ENCODE measurements around the gene C22orf42.
"Not testable (repeated sequence)": the region's sequence is repeated elsewhere in the genome, so short reads cannot be mapped to it uniquely, and the experiment has no call there.

C22orf42 gene, protein sequence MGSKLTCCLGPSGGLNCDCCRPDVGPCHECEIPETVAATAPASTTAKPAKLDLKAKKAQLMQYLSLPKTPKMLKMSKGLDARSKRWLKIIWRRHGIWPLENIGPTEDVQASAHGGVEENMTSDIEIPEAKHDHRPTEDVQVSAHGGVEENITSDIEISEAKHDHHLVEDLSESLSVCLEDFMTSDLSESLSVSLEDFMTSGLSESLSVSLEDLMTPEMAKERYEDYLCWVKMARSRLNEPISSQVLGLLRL

DNA sequence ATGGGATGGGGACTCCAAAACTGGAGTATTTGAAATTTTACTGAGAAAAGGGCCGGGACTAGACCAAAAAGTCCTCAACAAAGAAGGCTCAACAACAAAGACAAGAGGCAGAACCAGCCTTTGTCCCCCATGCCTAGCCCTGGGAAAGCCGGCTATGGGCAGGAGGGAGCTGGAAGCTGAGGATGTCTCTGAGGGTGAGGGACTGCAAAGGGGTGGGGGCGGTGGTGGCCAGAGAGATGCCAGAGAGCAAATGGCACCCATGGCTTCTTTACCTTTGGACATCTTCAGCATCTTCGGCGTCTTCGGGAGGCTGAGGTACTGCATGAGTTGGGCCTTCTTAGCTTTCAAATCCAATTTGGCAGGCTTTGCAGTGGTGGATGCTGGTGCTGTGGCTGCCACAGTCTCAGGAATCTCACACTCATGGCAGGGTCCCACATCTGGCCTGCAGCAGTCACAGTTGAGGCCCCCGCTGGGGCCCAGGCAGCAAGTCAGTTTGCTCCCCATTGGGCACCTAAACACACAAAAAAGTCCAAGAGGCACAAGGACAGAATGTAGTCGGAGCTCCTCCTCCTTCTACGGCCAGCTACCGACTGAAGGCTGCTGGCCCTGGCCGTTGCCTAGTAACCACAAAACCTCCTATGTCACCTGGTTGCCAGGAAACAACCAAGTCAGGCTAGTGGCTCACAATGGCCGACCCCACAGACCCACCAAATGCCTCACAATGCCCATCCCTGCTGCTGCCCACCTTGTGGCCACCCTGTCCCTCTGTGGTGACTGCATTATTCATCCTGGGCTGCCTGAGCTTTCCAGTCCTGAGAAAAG lies at the start of gene C22orf42:
TSS of gene C22orf42 (minus strand) at position 592 of the 822 bp plus-strand sequence. CDS start at position 504, 88 bp downstream.
- no peak for DNase-seq (ENCODE audit: low read depth)

DNA sequence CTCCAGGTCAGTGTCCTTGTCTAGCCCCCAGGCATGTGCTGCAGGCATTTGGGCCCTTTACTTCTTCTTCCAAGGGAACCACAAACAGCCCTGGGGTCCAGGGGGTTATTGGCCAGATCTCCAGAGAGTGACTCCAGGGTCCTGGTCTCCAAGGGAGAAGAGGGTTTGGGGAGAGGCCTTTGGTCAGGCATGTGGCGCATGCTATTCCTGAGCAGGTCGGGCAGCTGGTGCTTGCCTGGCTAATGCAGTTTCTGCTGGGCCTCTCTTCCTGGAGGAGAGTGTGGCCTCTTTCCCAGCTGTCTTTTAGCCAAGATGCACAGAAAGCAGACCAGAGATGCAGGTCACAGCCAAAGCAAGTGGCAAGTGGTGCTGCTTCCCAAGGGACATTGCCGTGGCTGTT lies 49.6 kb upstream of the C22orf42 start:
- DNase-seq (ENCODE audit: low read depth): no peak

DNA sequence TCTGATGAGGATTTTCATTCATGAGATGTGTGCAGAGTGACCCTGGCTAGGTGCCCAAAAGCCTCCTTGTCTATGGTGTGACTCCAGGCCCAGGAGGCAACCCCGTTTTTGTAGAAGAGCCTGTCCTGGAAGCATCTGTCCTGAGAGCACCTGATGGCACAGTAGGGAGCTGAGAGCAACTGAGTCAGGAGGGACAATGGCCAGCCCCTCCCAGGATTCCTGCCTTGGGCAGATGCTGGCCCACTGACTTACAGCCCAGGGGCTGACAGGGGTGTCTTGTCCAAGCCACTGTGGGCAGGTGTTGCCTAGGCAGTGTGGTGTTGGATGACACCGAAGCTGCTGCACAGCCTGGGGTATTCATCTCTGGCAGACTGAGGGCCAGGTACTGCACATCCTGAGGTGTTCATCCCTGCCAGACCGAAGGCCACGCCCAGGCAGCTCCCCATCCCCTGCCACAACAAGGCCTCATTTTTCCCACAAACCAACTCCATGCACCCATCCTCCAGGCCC lies 48.9 kb upstream of the C22orf42 start:
- no peak for DNase-seq (ENCODE audit: low read depth)

DNA sequence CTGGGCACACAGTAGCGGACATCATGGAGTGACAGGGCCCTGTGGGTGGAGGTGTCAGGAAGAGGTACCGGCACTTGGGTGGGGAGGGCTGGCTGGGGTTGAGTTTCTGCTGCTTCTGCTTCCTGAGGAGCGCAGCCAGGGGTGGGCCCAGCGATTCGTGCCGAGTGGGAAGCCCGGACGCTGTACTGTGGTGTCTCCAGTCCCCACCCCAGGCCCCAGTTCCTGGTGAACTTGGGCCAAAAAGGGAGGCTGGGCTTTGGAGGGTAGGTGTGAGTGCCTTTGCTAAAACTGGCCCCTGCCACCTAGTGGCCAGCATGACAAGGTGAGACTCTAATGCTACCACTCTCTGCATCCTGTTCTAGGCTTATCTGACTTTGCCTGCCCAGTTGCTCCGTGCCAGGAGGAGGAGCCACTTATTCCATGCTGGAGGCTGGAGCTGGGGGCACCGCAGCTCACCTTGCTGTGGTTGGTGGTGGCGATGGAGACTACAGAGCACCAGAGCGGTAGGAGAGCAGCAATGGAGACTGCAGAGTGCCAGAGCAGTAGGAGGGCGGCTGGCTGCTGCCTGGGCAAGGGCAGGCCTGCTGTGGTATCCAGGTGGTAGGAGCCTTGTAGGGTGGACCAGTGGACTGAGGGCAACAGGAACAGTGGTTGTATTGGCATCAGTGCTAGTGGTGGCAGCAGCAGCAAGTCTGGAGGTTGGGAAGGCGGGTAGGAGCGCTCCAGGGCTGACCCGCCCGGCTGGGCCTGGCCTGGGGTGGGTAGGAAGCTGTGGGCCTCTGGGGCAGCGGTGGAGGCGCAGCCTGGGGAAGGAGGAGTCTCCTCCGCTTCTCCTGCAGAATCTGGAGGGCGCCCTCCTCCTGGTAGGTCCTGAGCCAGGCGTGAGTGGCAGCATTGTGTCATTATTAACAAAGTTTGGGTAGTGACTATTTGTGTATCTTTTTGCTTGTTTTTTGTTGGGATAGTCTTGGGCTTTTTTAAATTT lies 48.0 kb upstream of the C22orf42 start:
- DNase-seq (ENCODE audit: low read depth): no peak

DNA sequence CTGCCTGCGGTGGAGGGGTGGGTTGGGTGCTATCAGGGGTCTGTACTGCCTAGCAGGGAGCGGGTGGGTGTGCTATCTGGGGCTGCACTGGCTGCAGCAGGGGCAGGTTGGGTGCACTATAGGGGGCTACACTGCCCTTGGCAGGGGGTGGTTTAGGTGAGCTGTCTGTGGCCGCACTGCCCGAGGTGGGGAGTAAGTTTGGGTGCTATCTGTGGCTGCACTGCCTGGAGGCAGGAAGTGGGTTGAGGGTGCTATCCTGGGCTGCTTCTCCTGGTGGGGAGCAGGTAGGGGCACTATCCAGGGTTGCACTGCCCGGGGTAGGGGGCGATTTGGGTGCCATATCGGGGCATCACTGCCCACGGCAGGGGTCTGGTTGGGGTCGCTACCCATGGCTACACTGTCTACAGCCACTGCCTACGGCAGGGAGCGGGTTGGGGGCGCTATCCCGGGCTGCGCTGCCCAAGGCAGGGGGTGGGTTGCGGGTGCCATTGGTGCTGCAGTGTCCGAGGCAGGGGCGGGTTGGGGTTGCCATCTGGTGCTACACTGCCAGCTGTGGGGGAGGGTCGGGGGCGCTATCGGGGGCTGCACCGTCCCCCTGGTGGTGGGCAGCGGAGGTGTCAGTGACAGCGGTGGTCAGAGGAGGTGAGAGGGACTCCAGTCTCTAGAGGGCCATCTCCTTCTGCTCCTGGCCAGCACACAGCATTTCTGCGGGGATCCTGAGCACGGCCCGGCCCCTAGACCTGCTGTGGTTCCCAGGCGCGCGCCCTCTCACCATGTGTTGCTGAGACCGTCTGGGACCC lies 47.1 kb upstream of the C22orf42 start:
- DNase-seq (ENCODE audit: low read depth): no peak

DNA sequence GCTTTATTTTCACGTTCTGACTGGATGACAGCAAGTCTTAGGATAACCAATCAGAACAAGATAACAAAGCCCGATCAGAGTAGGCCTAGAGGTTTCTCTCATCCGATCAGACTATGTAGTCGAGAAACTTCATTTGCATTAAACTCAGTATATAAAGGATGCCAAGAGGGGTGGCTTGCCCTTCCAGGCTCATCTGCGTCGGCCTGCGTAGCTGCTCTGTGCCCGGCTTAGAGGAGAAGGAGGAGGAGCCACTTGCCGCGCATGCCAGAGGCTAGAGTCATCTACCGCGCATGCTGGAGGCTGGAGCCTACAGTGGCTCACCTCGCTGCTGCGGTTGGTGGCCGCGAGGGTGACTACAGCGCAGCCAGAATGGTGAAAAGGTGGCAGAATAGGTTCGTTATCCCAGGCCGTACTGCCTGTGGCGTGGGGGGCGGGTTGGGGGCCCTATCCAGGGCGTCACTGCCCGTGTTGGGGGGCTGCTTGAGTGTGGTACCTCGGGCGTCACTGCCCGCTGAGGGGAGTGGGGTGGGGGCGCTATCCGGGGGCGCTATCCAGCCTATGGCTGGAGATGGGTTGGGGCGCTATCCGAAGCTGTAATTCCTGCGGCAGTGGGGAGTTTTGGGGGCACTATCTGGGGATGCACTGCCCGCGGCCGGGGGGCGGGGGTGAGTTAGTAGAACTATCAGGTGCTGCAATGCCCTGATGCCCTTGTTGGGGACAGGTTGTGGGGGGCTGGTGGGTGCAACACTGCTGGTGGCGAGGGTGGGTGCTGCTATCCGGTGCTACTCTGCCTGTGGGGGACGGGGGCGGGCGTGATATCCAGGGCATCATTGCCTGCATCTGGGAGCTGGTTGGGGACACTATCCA lies 46.0 kb upstream of the C22orf42 start, which contains the start of gene RFPL2:
TSS of gene RFPL2 (minus strand) at position 218 of the 867 bp plus-strand sequence. CDS start 2,622 bp downstream, outside the sequence.
- DNase-seq (ENCODE audit: low read depth): no peak

DNA sequence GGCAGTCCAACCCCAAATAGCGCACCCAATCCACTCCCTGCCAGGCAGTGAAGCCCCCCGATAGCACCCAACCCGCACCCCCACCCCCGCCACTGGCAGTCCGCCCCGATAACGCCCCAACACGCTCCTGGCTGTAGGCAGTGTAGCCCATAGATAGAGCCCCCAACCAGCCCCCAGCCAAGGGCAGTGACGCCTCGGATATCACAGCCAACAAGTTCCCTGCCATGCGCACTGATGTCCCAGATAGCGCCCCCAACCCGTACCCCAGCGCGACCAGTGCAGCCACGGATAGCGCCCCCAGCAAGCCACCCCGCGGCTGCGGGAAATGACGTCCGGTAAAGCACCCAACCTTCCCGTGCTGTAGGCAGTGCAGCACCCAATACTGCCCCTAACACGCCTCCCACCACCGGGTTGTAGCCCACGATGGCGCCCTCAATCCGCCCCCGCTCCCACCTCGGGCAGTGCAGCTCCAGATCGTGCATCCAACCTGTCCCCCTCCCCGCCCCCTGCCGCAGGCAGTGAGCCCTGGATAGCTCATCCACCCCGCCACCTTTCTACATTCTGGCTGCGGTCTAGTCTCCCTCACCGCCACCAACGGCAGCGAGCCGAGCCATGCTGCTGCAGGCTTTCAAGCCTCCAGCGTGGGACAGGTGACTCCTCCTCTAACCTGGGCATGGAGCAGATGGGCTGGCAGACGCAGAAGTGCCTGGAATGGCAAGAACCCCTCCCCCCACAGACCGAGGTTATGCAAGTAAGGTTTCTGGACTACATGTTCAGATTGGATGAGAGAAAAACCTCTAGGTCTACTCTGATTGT lies 45.1 kb upstream of the C22orf42 start:
- DNase-seq (ENCODE audit: low read depth): no peak

DNA sequence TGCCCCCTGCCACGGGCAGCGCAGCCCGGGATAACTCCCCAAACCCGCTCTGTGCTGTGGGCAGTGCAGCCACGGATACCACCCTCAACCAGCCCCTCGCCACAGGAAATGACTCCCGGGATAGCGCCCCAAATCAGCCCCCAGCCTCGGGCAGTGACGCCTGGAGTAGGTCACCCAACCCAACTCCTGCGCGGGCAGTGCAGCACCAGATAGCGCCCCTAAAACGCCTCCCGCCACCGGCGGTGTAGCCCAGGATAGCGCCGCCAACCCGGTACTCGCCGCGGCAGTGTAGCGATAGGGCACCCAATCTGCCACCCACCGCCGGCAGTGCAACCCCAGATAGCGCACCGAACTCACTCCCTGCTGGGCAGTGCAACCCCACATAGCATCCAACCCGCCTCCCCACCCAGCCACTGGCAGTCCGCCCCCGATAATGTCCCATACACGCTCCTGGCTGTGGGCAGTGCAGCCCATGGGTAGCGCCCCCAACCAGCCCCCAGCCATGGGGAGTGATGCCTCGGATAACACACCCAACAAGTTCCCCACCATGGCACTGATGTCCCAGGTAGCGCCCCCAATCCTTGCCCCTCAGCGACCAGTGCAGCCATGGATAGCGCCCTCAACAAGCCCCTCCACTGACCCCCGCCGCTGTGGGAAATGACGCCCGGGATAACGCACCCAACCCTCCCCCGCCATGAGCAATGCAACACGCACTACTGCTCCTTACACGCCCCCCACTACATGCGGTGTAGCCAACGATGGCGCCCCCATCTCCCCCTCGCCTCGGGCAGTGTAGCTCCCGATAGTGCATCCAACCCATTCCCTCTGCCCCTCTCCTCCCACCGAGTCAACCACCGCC lies 44.3 kb upstream of the C22orf42 start:
- no peak for DNase-seq (ENCODE audit: low read depth)

DNA sequence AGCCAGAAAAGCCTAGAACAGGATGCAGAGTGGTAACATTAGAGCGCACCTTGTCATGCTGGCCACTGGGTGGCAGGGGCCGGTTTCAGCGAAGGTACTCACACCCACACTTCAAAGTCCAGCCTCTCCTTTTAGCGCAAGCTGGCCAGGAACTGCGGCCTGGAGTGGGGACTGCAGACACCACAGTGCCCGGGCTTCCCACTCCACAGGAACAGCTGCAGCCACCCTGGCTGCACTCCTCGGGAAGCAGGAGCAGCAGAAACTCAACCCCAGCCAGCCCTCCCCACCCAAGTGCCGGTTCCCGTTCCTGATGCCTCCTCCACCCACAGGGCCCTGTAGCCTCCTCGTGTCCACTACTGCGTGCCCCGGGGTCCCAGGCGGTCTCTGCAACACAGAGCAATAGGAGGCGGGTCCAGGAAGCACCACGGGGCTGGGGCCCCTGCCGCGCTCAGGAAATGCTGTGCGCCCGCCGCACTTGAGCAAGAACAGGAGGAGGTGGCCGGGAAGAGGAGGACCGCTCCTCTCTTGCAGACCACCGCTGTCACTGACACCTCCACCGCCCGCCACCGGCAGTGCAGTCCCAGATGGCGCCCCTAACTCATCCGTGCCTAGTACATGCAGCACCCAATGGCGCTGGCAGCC lies 43.6 kb upstream of the C22orf42 start:
- no peak for DNase-seq (ENCODE audit: low read depth)

DNA sequence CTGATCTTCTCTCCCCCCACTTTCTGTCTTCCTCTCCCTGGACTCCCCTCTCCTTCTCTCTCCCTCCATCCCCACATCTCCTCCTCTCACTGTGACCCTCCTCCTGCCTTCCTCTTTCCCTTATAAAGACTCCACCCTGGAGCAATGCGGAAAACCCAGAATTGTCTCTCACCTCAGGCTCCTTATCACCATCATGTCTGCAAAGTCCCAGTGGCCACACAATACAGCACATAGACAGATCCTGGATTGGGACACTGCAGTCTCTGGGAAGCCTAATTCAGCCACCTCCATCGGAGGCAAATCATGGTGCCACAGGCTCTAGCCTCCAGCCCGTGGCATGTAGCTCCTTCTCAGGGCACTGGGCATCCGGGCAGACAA lies 43.0 kb upstream of the C22orf42 start:
- no peak for DNase-seq (ENCODE audit: low read depth)

DNA sequence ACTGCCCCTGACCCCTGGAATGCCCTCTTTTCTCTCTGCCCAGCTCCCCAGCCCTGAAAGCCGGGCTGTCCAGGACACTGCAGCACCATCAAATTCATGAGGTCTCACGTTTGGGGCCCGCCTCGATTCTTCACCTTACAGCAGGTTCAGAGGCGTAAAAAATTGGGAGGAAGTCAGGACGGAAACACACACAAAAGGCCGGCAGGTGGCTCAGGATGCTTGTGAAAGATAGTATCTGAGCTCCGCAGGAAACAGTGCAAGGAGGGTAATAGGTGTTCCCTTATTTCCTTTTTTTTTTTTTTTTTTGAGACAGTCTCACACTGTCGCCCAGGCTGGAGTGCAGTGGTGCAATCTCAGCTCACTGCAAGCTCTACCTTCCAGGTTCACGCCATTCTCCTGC lies 41.6 kb upstream of the C22orf42 start:
- no peak for DNase-seq (ENCODE audit: low read depth)

DNA sequence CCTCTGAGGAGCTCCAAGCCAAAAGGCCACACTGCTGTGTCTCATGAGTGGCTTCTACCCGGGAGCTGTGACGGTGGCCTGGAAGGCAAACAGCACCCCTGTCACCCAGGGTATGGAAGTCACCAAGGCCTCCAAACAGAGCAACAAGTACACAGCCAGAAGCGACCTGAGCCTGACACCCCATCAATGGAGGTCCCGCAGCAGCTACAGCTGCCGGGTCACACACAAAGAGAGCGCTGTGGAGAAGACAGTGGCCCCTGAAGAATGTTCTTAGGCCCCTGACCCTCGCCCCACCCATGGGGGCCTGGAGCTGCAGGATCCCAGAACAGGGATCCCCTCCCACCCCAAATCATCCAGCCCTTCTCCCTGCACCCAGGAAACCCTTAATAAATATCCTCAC lies 40.9 kb upstream of the C22orf42 start:
- DNase-seq (ENCODE audit: low read depth): no peak

DNA sequence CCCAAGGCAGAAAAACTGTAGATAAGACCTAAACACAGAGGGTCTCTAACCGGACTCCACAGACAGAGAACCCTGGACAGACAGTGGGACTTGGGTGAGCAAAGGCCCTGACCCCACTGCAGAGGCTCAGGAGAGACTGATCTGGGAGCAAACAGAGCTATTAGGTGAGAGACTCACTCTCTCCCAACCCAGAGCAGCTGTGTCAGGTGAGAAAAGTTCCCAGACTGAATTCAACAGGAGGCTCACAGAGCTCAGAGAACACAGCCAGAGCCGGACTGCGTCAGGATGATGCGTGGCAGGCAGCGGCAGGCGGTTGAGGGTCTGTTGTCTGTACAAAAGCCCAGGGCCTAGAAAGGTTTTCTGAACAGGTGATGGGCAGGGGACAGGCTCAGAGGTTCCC lies 40.2 kb upstream of the C22orf42 start:
- DNase-seq (ENCODE audit: low read depth): no peak

DNA sequence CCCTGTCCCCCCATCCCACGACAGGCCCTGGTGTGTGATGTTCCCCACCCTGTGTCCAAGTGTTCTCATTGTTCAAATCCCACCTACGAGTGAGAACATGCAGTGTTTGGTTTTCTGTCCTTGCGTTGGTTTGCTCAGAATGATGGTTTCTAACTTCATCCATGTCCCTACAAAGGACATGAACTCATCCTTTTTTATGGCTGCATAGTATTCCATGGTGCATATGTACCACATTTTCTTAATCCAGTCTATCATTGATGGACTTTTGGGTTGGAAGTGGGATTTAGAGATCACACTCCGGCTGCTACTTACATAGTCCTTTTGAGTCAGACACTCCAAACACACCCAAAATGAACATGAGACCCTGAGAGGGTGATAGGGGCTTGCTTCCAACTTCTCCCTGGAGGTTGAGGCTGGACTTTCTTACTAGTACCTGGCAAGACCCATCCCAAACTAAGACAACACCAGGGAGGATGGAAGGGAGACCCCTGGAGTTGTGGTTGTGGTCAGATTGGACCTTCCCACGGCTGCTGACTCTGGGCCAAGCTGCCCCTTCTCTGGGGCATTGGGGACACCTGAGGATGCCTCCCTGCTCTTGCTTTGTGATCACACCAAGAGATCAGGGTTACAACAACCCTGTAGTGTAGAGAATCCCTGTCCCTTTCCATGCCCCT lies 38.6 kb upstream of the C22orf42 start:
- DNase-seq (ENCODE audit: low read depth): not testable (repeated sequence)

DNA sequence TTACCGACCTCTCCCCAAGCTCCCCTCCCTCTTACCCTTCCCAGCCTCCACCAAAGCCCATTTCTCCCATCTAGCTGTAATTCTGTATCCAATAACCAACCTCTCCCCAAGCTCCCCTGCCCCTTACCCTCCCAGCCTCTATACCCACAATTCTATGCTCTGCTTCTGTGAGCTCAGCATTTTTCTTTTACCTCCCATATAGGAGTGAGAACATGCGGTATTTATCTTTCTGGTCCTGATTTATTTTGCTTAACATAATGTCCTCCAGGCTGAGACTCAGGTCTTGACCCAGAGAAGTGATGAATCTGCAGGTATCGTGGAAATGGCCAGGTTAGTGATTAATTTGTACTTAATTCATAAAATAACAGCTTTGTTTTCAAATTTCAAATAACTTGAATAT lies 36.8 kb upstream of the C22orf42 start:
- not testable (repeated sequence) for DNase-seq (ENCODE audit: low read depth)

DNA sequence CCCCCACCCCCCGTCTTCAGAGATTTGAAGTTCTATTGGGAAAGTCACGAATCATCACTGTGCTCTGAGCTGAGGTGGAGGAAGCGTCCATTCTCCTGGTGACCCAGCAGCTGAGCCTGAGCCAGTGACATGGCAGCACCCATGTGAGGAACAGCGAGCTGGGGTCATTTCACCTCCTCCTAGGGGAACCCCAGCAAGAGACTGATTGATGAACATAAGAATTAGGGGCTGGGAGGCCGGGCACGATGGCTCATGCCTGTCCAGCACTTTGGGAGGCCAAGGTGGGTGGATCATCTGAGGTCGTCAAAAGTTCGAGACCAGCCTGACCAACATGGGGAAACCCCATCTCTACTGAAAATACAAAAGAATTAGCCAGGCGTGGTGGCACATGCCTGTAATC lies 34.2 kb upstream of the C22orf42 start:
- DNase-seq (ENCODE audit: low read depth): not testable (repeated sequence)

DNA sequence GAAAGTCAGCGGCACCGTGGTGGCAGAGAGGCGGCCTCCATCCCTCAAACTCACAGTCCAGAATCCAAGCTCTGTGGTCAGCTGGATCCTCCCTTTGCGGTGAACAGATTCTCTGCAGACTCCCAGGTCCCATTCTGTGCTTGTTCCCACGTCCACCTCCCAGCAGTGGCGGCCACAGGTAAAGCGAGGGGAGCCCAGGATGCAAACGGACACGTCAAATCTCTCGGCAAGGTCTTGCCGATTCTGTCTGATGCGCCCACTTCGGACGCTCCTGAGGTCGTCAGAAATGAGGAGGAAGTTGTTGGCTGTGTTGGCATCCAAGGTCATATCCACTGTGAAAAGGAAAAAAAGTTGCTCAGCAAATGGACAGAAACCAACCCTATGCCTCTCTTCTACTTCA lies 31.9 kb upstream of the C22orf42 start:
- DNase-seq (ENCODE audit: low read depth): not testable (repeated sequence)

All from T-helper 22 cell (primary cell).